Brain microvascular endothelial cell (primary cell): ENCODE results near the gene MARCHF3.
A peak's percentile ranks its signal among the peaks of the same experiment; 100 is the strongest.

ENCODE experiments used
- DNase-seq: peaks from one replicate; pipeline ENCODE4 v3.0.0-alpha.2; 2020
- H3K27ac ChIP-seq: fragments of 250-450 bp; sonication (Bioruptor Pico); 2 replicates; pipeline ENCODE4 v1.5.1; 2020; ENCODE audit warnings: mild to moderate bottlenecking, moderate library complexity
- H3K27me3 ChIP-seq: fragments of 250-450 bp; sonication (Bioruptor Pico); replicated peaks from 2 replicates; pipeline ENCODE4 v1.5.1; 2020; ENCODE audit warnings: mild to moderate bottlenecking
- H3K36me3 ChIP-seq: fragments of 250-450 bp; sonication (Bioruptor Pico); replicated peaks from 2 replicates; pipeline ENCODE4 v1.5.1; 2020; ENCODE audit warnings: mild to moderate bottlenecking
- H3K4me3 ChIP-seq: 2 replicates; pipeline ENCODE4 v1.5.1; 2011; ENCODE audit warnings: low read depth, mild to moderate bottlenecking, control low read depth, low read length, moderate library complexity
- CTCF ChIP-seq: IDR thresholded peaks from 2 replicates; pipeline ENCODE4 v1.5.1; 2011; ENCODE audit warnings: low read depth, mild to moderate bottlenecking, moderate library complexity, low read length, control low read depth, inconsistent platforms; ENCODE audit errors: missing control alignments
- in situ Hi-C: cut with HindIII; loops from 2 replicates; pipeline ENCODE4 v1.10.0; 2017; ENCODE audit warnings: low sequenced_read_pairs, low pct_ligation_motif_present

MARCHF3 gene

DNA sequence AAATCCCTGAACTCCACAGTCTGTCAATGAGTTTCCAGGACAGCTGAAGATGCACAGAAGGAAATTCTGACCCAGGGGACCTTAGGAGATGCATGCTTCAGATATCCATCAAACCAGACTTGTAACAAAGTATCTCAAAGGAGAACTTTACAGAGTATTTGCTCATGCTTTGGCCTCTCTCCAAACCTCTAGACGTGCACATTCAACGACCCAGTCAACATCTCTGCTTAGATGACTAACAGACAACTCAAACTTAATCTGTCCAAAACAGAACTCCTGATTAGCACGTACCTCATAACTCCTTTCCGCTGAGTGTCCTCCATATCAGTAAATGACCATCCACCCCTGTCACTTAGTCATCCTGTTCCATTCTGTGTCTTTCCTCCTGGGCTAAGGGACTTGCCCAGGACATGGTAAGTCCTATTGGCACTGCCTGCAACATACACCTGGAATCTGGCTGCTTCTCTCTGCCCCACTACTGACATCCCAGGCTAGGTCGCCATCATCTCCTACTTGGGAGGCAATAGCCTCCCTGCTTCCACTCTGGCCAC, 146.0 kb downstream of the MARCHF3 start:
- TF ChIP-seq CTCF = no peak
- Histone ChIP-seq H3K27me3 (no peaks in the 10 kb centered on the region), H3K4me3 (no peak overlapping the region), H3K36me3 (no peaks in the 10 kb centered on the region), H3K27ac (peak overlapping the region; percentile 52)
- in situ Hi-C loops = no loop called here
- DNase-seq = peak; percentile 95

DNA sequence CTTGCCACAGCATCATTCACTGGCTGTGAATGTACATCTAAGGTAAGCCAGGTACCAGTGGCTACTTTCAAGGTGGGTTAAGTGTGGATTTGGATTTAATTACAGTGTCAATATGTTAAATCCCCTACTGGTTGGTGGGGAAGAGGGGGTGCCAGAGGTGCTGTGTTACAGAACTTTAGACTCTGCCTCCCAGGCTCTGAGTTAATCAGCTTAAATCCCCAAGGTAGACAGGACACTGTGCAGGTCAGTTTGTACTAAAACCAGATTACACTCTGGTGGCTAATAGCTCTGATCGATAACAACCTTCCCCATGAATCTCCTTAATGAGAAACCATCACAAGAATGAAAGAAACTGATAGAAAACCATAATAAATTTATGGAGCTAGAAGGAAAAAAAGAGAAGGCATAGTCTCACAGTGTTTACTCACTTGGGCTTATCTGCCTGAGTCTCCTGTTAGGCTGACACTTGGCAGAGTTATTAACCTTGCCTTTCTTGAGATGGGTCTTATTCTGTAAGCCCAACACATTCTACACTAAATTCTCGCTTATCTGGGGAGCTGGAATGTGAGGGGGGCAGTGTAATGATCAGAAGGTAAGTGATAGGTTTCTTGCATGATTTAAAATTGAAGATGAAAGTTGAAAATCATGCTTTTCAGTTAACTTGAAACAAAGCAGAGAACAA, 146.7 kb downstream of the MARCHF3 start:
- Histone ChIP-seq H3K27me3 (no peaks in the 10 kb centered on the region), H3K27ac (peak overlapping the region; percentile 50), H3K36me3 (no peaks in the 10 kb centered on the region), H3K4me3 (no peak overlapping the region)
- no peak for TF ChIP-seq CTCF
- peak; percentile 19 for DNase-seq
- in situ Hi-C loops = no loop called here

GRCh38 chr5:126881821-126882600, 148.3 kb downstream of the MARCHF3 start:
- H3K27me3 ChIP-seq = no peaks in the 10 kb centered on the region
- no peak overlapping the region for H3K4me3 ChIP-seq
- no peaks in the 10 kb centered on the region for H3K36me3 ChIP-seq
- no peak for TF ChIP-seq CTCF
- in situ Hi-C loops = no loop called here
- no peak overlapping the region for H3K27ac ChIP-seq
- DNase-seq = no peak

GRCh38 chr5:126878634-126879033, 151.7 kb downstream of the MARCHF3 start:
- in situ Hi-C loops = no loop called here
- H3K27ac ChIP-seq = no peak overlapping the region
- H3K27me3 ChIP-seq = no peaks in the 10 kb centered on the region
- no peaks in the 10 kb centered on the region for H3K36me3 ChIP-seq
- no peak for DNase-seq
- no peak overlapping the region for H3K4me3 ChIP-seq
- TF ChIP-seq CTCF = no peak

GRCh38 chr5:126878085-126878484, 152.3 kb downstream of the MARCHF3 start:
- in situ Hi-C loops = no loop called here
- Histone ChIP-seq H3K27ac (no peak overlapping the region), H3K27me3 (no peaks in the 10 kb centered on the region), H3K36me3 (no peaks in the 10 kb centered on the region), H3K4me3 (no peak overlapping the region)
- DNase-seq = no peak
- TF ChIP-seq CTCF = no peak
